Activated T-helper 9 cell treated with anti-CD3 and anti-CD28 coated beads, Interleukin-2, amount 50 U/mL, for 16 hours (primary cell): ENCODE results near the gene KRT20.

Experiments
- DNase-seq: peaks from one replicate; pipeline ENCODE4 v3.0.0-alpha.2; 2020; ENCODE audit warnings: low read depth

KRT20 gene

GRCh38 chr17:40852364-40852763, 32.7 kb downstream of the KRT20 start:
- DNase-seq, result no peak

GRCh38 chr17:40850293-40850972, 34.6 kb downstream of the KRT20 start:
- DNase-seq, result no peak

- DNase-seq, result no peak
These were observed 35.3 kb downstream of the KRT20 start for GRCh38 chr17:40849723-40850122.

GRCh38 chr17:40848583-40849235, 36.3 kb downstream of the KRT20 start:
- no peak for DNase-seq

- no peak for DNase-seq
These were observed 38.4 kb downstream of the KRT20 start for GRCh38 chr17:40846515-40847144.

GRCh38 chr17:40844671-40845107, 40.4 kb downstream of the KRT20 start:
- DNase-seq, result no peak

- no peak for DNase-seq
These were observed 41.8 kb downstream of the KRT20 start for GRCh38 chr17:40843242-40843641.

- DNase-seq, result no peak
These were observed 43.8 kb downstream of the KRT20 start for GRCh38 chr17:40841246-40841645.

- DNase-seq, result no peak
These were observed 45.8 kb downstream of the KRT20 start for GRCh38 chr17:40839194-40839593.

- DNase-seq, result no peak
These were observed 49.0 kb downstream of the KRT20 start for GRCh38 chr17:40836020-40836419.

GRCh38 chr17:40833882-40834281, 51.2 kb downstream of the KRT20 start:
- no peak for DNase-seq

- no peak for DNase-seq
These were observed 52.2 kb downstream of the KRT20 start for GRCh38 chr17:40832840-40833239.

- no peak for DNase-seq
These were observed 54.8 kb downstream of the KRT20 start for GRCh38 chr17:40830085-40830776.

GRCh38 chr17:40828454-40829044, 56.5 kb downstream of the KRT20 start:
- DNase-seq, result no peak

- no peak for DNase-seq
These were observed 57.1 kb downstream of the KRT20 start for GRCh38 chr17:40827746-40828453.
